GM23338 (cell line): Measurements from ENCODE around the gene KLK5. TPM values are rescaled to one million over a fixed set of nuclear protein-coding genes. Genes with fewer than 3 reads are reported as not detected.

Source experiments
- ATAC-seq: fragments of 200-7000 bp; cut with Tn5 transposase; 3 replicates; pipeline ENCODE4 v1.9.1; 2020
- DNase-seq: peaks from one replicate; pipeline ENCODE4 v3.0.0-alpha.2; 2015; ENCODE audit warnings: low spot score
- H2AFZ ChIP-seq: fragments of 200-600 bp; sonication (generic); 2 replicates; pipeline ENCODE4 v1.8.0; 2016; ENCODE audit warnings: antibody characterized with exemption, mild to moderate bottlenecking, moderate library complexity
- H3F3A ChIP-seq: fragments of 200-600 bp; sonication (generic); replicated peaks from 2 replicates; pipeline ENCODE4 v1.8.0; 2017; ENCODE audit warnings: antibody characterized with exemption, mixed run types, low read depth
- H3K27ac ChIP-seq: fragments of 200-600 bp; sonication (generic); 2 replicates; pipeline ENCODE4 v1.6.1; 2016; ENCODE audit warnings: low read depth
- H3K27me3 ChIP-seq: fragments of 200-600 bp; sonication (generic); 2 replicates; pipeline ENCODE4 v1.8.0; 2016; ENCODE audit warnings: mild to moderate bottlenecking, mixed run types, moderate library complexity; ENCODE audit not compliant: insufficient read depth
- H3K36me3 ChIP-seq: fragments of 200-600 bp; sonication (generic); 2 replicates; pipeline ENCODE4 v1.8.0; 2016; ENCODE audit warnings: mild to moderate bottlenecking; ENCODE audit not compliant: insufficient read depth
- H3K4me1 ChIP-seq: fragments of 200-600 bp; sonication (generic); 2 replicates; pipeline ENCODE4 v1.8.0; 2016; ENCODE audit warnings: mild to moderate bottlenecking, moderate library complexity; ENCODE audit not compliant: insufficient read depth
- H3K4me2 ChIP-seq: fragments of 200-600 bp; sonication (generic); 2 replicates; pipeline ENCODE4 v1.7.1; 2017; ENCODE audit warnings: mixed run types
- H3K4me3 ChIP-seq: fragments of 200-600 bp; sonication (generic); 2 replicates; pipeline ENCODE4 v1.6.1; 2016; ENCODE audit warnings: mixed run types
- H3K79me2 ChIP-seq: fragments of 200-600 bp; sonication (generic); replicated peaks from 2 replicates; pipeline ENCODE4 v1.8.0; 2017; ENCODE audit warnings: mild to moderate bottlenecking; ENCODE audit not compliant: insufficient read depth
- H3K9me2 ChIP-seq: fragments of 200-600 bp; sonication (generic); 2 replicates; pipeline ENCODE4 v1.8.0; 2017; ENCODE audit not compliant: insufficient read depth
- H4K20me1 ChIP-seq: fragments of 200-600 bp; sonication (generic); replicated peaks from 2 replicates; pipeline ENCODE4 v1.8.0; 2017; ENCODE audit warnings: mild to moderate bottlenecking; ENCODE audit not compliant: insufficient read depth
- H3K27ac Mint-ChIP-seq: 2 replicates; pipeline ENCODE4 v1.8.0; 2020; ENCODE audit warnings: inconsistent platforms, mild to moderate bottlenecking, moderate library complexity, mixed read lengths
- H3K27me3 Mint-ChIP-seq: 3 replicates; pipeline ENCODE4 v1.8.0; 2022; ENCODE audit warnings: low read depth, mild to moderate bottlenecking, moderate library complexity, mixed read lengths, inconsistent platforms; ENCODE audit not compliant: insufficient read depth, poor library complexity
- H3K36me3 Mint-ChIP-seq: 3 replicates; pipeline ENCODE4 v1.8.0; 2021; ENCODE audit warnings: low read depth, mild to moderate bottlenecking, inconsistent platforms, moderate library complexity, mixed read lengths
- H3K4me1 Mint-ChIP-seq: 3 replicates; pipeline ENCODE4 v1.8.0; 2020; ENCODE audit warnings: mild to moderate bottlenecking, inconsistent platforms, mixed read lengths
- H3K4me3 Mint-ChIP-seq: 3 replicates; pipeline ENCODE4 v1.8.0; 2021; ENCODE audit warnings: moderate library complexity, mild to moderate bottlenecking, inconsistent platforms, mixed read lengths
- H3K9me3 Mint-ChIP-seq: 3 replicates; pipeline ENCODE4 v1.8.0; 2020; ENCODE audit warnings: moderate library complexity, mild to moderate bottlenecking, inconsistent platforms, mixed read lengths
- ZNF114 ChIP-seq: fragments of 250-450 bp; sonication (Bioruptor Pico); IDR thresholded peaks from 2 replicates; pipeline ENCODE4 v1.5.0; 2020; ENCODE audit warnings: mild to moderate bottlenecking, moderate library complexity
- polyA plus RNA-seq: library from polyadenylated mRNA; unstranded; fragments of >200 nt; fragmentation: Nextera tagmentation; extraction: Ambion mirVana; gene quantifications from 2 replicates; pipeline ENCODE4 v1.2.1, GENCODE V29; 2016
- total RNA-seq: library from RNA; depleted of rRNA; stranded (reverse); fragments of >200 nt; shearing (Covaris generic); gene quantifications from 2 replicates; pipeline ENCODE4 v1.2.3, GENCODE V29; 2014; rRNA removed

KLK5 gene
- total and polyA plus RNA-seq, 2 experiments from 2014 or later: 0.66 TPM; not detected in 1

- no peaks in the 10 kb centered on the region for H3K9me2 ChIP-seq
- Mint-ChIP-seq H3K4me1 (no peaks in the 10 kb centered on the region), H3K9me3 (peaks cover 97% of the 10 kb centered on the region), H3K36me3 (peaks cover 29% of the 10 kb centered on the region), H3K27me3 (peaks cover 5% of the 10 kb centered on the region), H3K27ac (no peak overlapping the region), H3K4me3 (no peak overlapping the region)
- H3K4me2 ChIP-seq: no peak overlapping the region
- no peaks in the 10 kb centered on the region for H3K36me3 ChIP-seq
- no peak overlapping the region for H3K4me3 ChIP-seq
- no peaks in the 10 kb centered on the region for H3F3A ChIP-seq
- no peaks in the 10 kb centered on the region for H4K20me1 ChIP-seq
- no peaks in the 10 kb centered on the region for H3K4me1 ChIP-seq
- H3K27ac ChIP-seq: no peak overlapping the region
- DNase-seq: no peak
- no peak for ATAC-seq
- H2AFZ ChIP-seq: no peak overlapping the region
- H3K27me3 ChIP-seq: no peaks in the 10 kb centered on the region
- no peak for TF ChIP-seq ZNF114 (CRISPR knock-in tag)
- no peaks in the 10 kb centered on the region for H3K79me2 ChIP-seq
Observed at GRCh38 chr19:50894478-50895356, 58.1 kb downstream of the KLK5 start.

Other genes starting within 250 kb of the KLK5 start
- gene SHANK1, start 233.2 kb downstream of the KLK5 start, total RNA-seq: 3.3 and 4.1 TPM in 2 replicates
- gene SHANK1, start 233.2 kb downstream of the KLK5 start, polyA plus RNA-seq: 0.23 and 0.30 TPM in 2 replicates
- 7.2 and 8.0 TPM in 2 replicates for gene CLEC11A, start 229.7 kb downstream of the KLK5 start, total RNA-seq
- 15.5 and 18.5 TPM in 2 replicates for gene CLEC11A, start 229.7 kb downstream of the KLK5 start, polyA plus RNA-seq
- not detected in 2 replicates for gene GPR32, start 182.6 kb downstream of the KLK5 start, total RNA-seq
- gene GPR32, start 182.6 kb downstream of the KLK5 start, polyA plus RNA-seq: not detected in 2 replicates
- not detected in 2 replicates for gene ACP4, start 162.6 kb downstream of the KLK5 start, total RNA-seq
- not detected in 2 replicates for gene ACP4, start 162.6 kb downstream of the KLK5 start, polyA plus RNA-seq
- 0.31 TPM in 1 of 2 replicates, not detected in the other for gene KLK1, start 129.3 kb downstream of the KLK5 start, total RNA-seq
- 2.4 and 3.0 TPM in 2 replicates for gene KLK1, start 129.3 kb downstream of the KLK5 start, polyA plus RNA-seq
- gene KLK15, start 119.5 kb downstream of the KLK5 start, total RNA-seq: not detected in 2 replicates
- not detected in 2 replicates for gene KLK15, start 119.5 kb downstream of the KLK5 start, polyA plus RNA-seq
- gene KLK3, start 98.1 kb downstream of the KLK5 start, total RNA-seq: not detected in 2 replicates
- gene KLK3, start 98.1 kb downstream of the KLK5 start, polyA plus RNA-seq: 0.14 and 0.19 TPM in 2 replicates
- gene KLK2, start 79.6 kb downstream of the KLK5 start, total RNA-seq: 0.69 TPM in 1 of 2 replicates, not detected in the other
- 0.18 TPM in 1 of 2 replicates, not detected in the other for gene KLK2, start 79.6 kb downstream of the KLK5 start, polyA plus RNA-seq
- 0.54 and 0.76 TPM in 2 replicates for gene KLK4, start 41.6 kb downstream of the KLK5 start, total RNA-seq
- gene KLK4, start 41.6 kb downstream of the KLK5 start, polyA plus RNA-seq: 1.8 and 2.2 TPM in 2 replicates
- 0.39 and 0.56 TPM in 2 replicates for gene KLK6, start 16.6 kb upstream of the KLK5 start, total RNA-seq
- 0.47 and 0.56 TPM in 2 replicates for gene KLK6, start 16.6 kb upstream of the KLK5 start, polyA plus RNA-seq
- gene KLK7, start 30.9 kb upstream of the KLK5 start, total RNA-seq: 0.19 and 1.4 TPM in 2 replicates
- 1.1 and 1.5 TPM in 2 replicates for gene KLK7, start 30.9 kb upstream of the KLK5 start, polyA plus RNA-seq
- 4.6 and 4.9 TPM in 2 replicates for gene KLK8, start 48.6 kb upstream of the KLK5 start, total RNA-seq
- gene KLK8, start 48.6 kb upstream of the KLK5 start, polyA plus RNA-seq: 14.6 and 17.0 TPM in 2 replicates
- 4.9 and 6.6 TPM in 2 replicates for gene KLK10, start 66.7 kb upstream of the KLK5 start, total RNA-seq
- gene KLK10, start 66.7 kb upstream of the KLK5 start, polyA plus RNA-seq: 6.0 and 6.1 TPM in 2 replicates
- gene KLK11, start 73.6 kb upstream of the KLK5 start, total RNA-seq: not detected in 2 replicates
- 0.28 TPM in 1 of 2 replicates, not detected in the other for gene KLK11, start 73.6 kb upstream of the KLK5 start, polyA plus RNA-seq
- not detected in 2 replicates for gene KLK12, start 82.0 kb upstream of the KLK5 start, total RNA-seq
- gene KLK12, start 82.0 kb upstream of the KLK5 start, polyA plus RNA-seq: not detected in 2 replicates
- 1.1 and 5.7 TPM in 2 replicates for gene KLK13, start 112.1 kb upstream of the KLK5 start, total RNA-seq
- 3.6 and 4.5 TPM in 2 replicates for gene KLK13, start 112.1 kb upstream of the KLK5 start, polyA plus RNA-seq
- gene KLK14, start 129.8 kb upstream of the KLK5 start, total RNA-seq: not detected in 2 replicates
- gene KLK14, start 129.8 kb upstream of the KLK5 start, polyA plus RNA-seq: 0.42 and 0.52 TPM in 2 replicates
- gene CTU1, start 155.4 kb upstream of the KLK5 start, total RNA-seq: 15.6 and 18.8 TPM in 2 replicates
- gene CTU1, start 155.4 kb upstream of the KLK5 start, polyA plus RNA-seq: 3.7 and 11.0 TPM in 2 replicates
- gene SIGLEC9, start 171.9 kb upstream of the KLK5 start, total RNA-seq: not detected in 2 replicates
- not detected in 2 replicates for gene SIGLEC9, start 171.9 kb upstream of the KLK5 start, polyA plus RNA-seq
- gene SIGLEC7, start 189.3 kb upstream of the KLK5 start, total RNA-seq: not detected in 2 replicates
- gene SIGLEC7, start 189.3 kb upstream of the KLK5 start, polyA plus RNA-seq: not detected in 2 replicates